Body of pancreas (tissue), 4 donors: ENCODE results near the gene NRN1L. TPM values are rescaled to one million over a fixed set of nuclear protein-coding genes. Genes with fewer than 3 reads are reported as not detected.

Experiments
- ATAC-seq: fragments of 150-250 bp; one replicate; pipeline ENCODE4 v1.9.1; 2016
- DNase-seq, 4 donors: peaks; one replicate each; pipeline ENCODE4 v3.0.0-alpha.2; 2019
- H3K27ac ChIP-seq, 4 donors: fragments of 200-600 bp; sonication (generic); 1 replicate in 3 of 4; 2 replicates in 1 of 4; pipeline versions ENCODE4 v1.5.1 to v1.6.1; 2016 to 2019; ENCODE audit warnings: mild to moderate bottlenecking in 1 of 4, mixed read lengths in 1 of 4, moderate library complexity in 1 of 4
- H3K27me3 ChIP-seq, 2 donors: fragments of 200-600 bp; sonication (generic); one replicate each; pipeline ENCODE4 v1.6.0; 2016; ENCODE audit warnings: mild to moderate bottlenecking in 1 of 2
- H3K36me3 ChIP-seq, 2 donors: fragments of 200-600 bp; sonication (generic); replicated peaks in 1 of 2; 2 replicates each; pipeline ENCODE4 v1.5.1; 2016; ENCODE audit warnings: low read depth in 2 of 2; ENCODE audit not compliant: insufficient read depth in 1 of 2
- H3K4me1 ChIP-seq: fragments of 200-600 bp; sonication (generic); one replicate; pipeline ENCODE4 v1.6.0; 2016
- H3K4me3 ChIP-seq, 2 donors: fragments of 200-600 bp; sonication (generic); 1 replicate in 1 of 2; 2 replicates in 1 of 2; pipeline ENCODE4 v1.5.1; 2016 to 2019
- H3K9me3 ChIP-seq, 3 donors: fragments of 200-600 bp; sonication (generic); 1 replicate in 2 of 3; 2 replicates in 1 of 3; pipeline ENCODE4 v1.5.1; 2016
- CTCF ChIP-seq, 7 experiments: fragments of 450-650 bp in 4 of 7; fragments of 200-600 bp in 3 of 7; sonication (generic) in 3 of 7; IDR thresholded peaks; one replicate each; pipeline ENCODE4 v1.5.1; 2016 to 2019; ENCODE audit warnings: antibody characterized with exemption in 7 of 7
- POLR2A ChIP-seq, 3 donors: fragments of 450-650 bp; IDR thresholded peaks; one replicate each; pipeline ENCODE4 v1.6.1; 2016; ENCODE audit warnings: antibody characterized with exemption in 3 of 3, mild to moderate bottlenecking in 2 of 3
- WGBS, 2 donors: methylation state at CpG; one replicate each; pipeline ENCODE4 v1.1.5; 2017; 5-methylcytosine and 5-hydroxymethylcytosine counted together
- intact Hi-C: fragments of 100-400 bp; cut with DNase I; formaldehyde crosslinking; loops from one replicate; pipeline ENCODE4 v1.15.1; 2023
- total RNA-seq, 2 donors: library from RNA; depleted of rRNA; stranded (reverse); fragments of >200 nt; gene quantifications; one replicate each; pipeline ENCODE4 v1.1.0, GENCODE V29; 2016

The NRN1L gene
- total RNA-seq, 2 donors from 2014 or later, result not detected

GRCh38 chr16:67880584-67880983 lies 4.1 kb upstream of the NRN1L start:
- Histone ChIP-seq H3K9me3 (no peaks in the 10 kb centered on the region), H3K4me3 (no peak overlapping the region), H3K27ac (no peak overlapping the region), H3K4me1 (no peaks in the 10 kb centered on the region), H3K36me3 (peaks cover 21 to 46% of the 10 kb centered on the region in 2 donors), H3K27me3 (no peaks in the 10 kb centered on the region)
- intact Hi-C loops, result loop anchor here (5.0 kb wide), 1 partner anchor 42 kb away; no protein-coding TSS in a partner anchor
- ATAC-seq (no peak), DNase-seq (no peak)
- TF ChIP-seq POLR2A (IDR thresholded peaks at IDR 0.05) (no peak), CTCF (IDR thresholded peaks at IDR 0.05) (no peak)
- WGBS, 2 donors, result 87 to 88% methylated on average over 3 to 13 of the region's 13 CpGs

GRCh38 chr16:67881621-67882161 lies 3.0 kb upstream of the NRN1L start:
- intact Hi-C loops, result loop anchor here (5.0 kb wide), 1 partner anchor 41 kb away; no protein-coding TSS in a partner anchor
- H3K9me3 ChIP-seq, result no peaks in the 10 kb centered on the region
- TF ChIP-seq POLR2A (IDR thresholded peaks at IDR 0.05), result no peak
- no peak for TF ChIP-seq CTCF (IDR thresholded peaks at IDR 0.05)
- H3K27ac ChIP-seq, result no peak overlapping the region
- no peaks in the 10 kb centered on the region for H3K27me3 ChIP-seq
- peaks cover 21 to 46% of the 10 kb centered on the region in 2 donors for H3K36me3 ChIP-seq
- H3K4me3 ChIP-seq, result no peak overlapping the region
- DNase-seq (peak in 1 of 4 donors; percentile 34), ATAC-seq (no peak)
- WGBS, 2 donors, result 89 to 98% methylated on average over 16 to 21 of the region's 21 CpGs
- no peaks in the 10 kb centered on the region for H3K4me1 ChIP-seq

GRCh38 chr16:67882374-67883145 lies 2.1 kb upstream of the NRN1L start:
- intact Hi-C loops, result loop anchor here (5.0 kb wide), 1 partner anchor 40 kb away; no protein-coding TSS in a partner anchor
- H3K27me3 ChIP-seq, result no peaks in the 10 kb centered on the region
- 71 to 100% methylated on average over 2 to 18 of the region's 18 CpGs for WGBS, 2 donors
- no peak overlapping the region for H3K27ac ChIP-seq
- DNase-seq (peak in 1 of 4 donors; percentile 34), ATAC-seq (no peak)
- TF ChIP-seq POLR2A (IDR thresholded peaks at IDR 0.05), result no peak
- TF ChIP-seq CTCF (IDR thresholded peaks at IDR 0.05), result no peak
- H3K9me3 ChIP-seq, result no peaks in the 10 kb centered on the region
- H3K4me1 ChIP-seq, result no peaks in the 10 kb centered on the region
- no peak overlapping the region for H3K4me3 ChIP-seq
- peaks cover 21 to 42% of the 10 kb centered on the region in 2 donors for H3K36me3 ChIP-seq

GRCh38 chr16:67883146-67883871 lies 1.4 kb upstream of the NRN1L start:
- DNase-seq, result no peak
- Histone ChIP-seq H3K4me3 (no peak overlapping the region), H3K4me1 (no peaks in the 10 kb centered on the region), H3K9me3 (no peaks in the 10 kb centered on the region), H3K27ac (no peak overlapping the region), H3K27me3 (no peaks in the 10 kb centered on the region), H3K36me3 (peaks cover 17 to 34% of the 10 kb centered on the region in 2 donors)
- intact Hi-C loops, result loop anchor here (5.0 kb wide), 1 partner anchor 39 kb away; no protein-coding TSS in a partner anchor
- no peak for TF ChIP-seq POLR2A (IDR thresholded peaks at IDR 0.05)
- no peak for TF ChIP-seq CTCF (IDR thresholded peaks at IDR 0.05)
- ATAC-seq, result peak; percentile 14
- 66 to 70% methylated on average over 6 of the region's 6 CpGs for WGBS, 2 donors
